NCI-H146 treated with DMSO at 0.1 percent for 48 hours (cell line): ENCODE measurements around the gene INO80D.
"Not testable (repeated sequence)": the region's sequence is repeated elsewhere in the genome, so short reads cannot be mapped to it uniquely, and the experiment has no call there.

ENCODE experiments used
- DNase-seq: peaks from one replicate; lab custom pipeline; 2025; ENCODE audit not compliant: unreplicated experiment; lab: John Stamatoyannopoulos, UW

INO80D gene

GRCh38 chr2:206085742-206086445 is at the start of gene INO80D:
Gene INO80D (minus strand): TSS chr2:206086174. CDS start chr2:206063016, 23,158 bp downstream.
- DNase-seq, result peak; percentile 74

- DNase-seq, result no peak
These were observed 41.7 kb upstream of the INO80D start for GRCh38 chr2:206127656-206128055.

- no peak for DNase-seq
These were observed 39.9 kb upstream of the INO80D start for GRCh38 chr2:206125901-206126300.

- DNase-seq, result not testable (repeated sequence)
These were observed 36.6 kb upstream of the INO80D start for GRCh38 chr2:206122569-206122968.

GRCh38 chr2:206116278-206116677 is 30.3 kb upstream of the INO80D start:
- no peak for DNase-seq

GRCh38 chr2:206115026-206115578 is 29.1 kb upstream of the INO80D start:
- no peak for DNase-seq

- DNase-seq, result no peak
These were observed 27.0 kb upstream of the INO80D start for GRCh38 chr2:206112846-206113547.

GRCh38 chr2:206112108-206112507 is 26.1 kb upstream of the INO80D start:
- DNase-seq, result no peak

GRCh38 chr2:206108713-206109112 is 22.7 kb upstream of the INO80D start:
- no peak for DNase-seq

- DNase-seq, result no peak
These were observed 19.6 kb upstream of the INO80D start for GRCh38 chr2:206105541-206105940.

GRCh38 chr2:206105038-206105437 is 19.1 kb upstream of the INO80D start:
- no peak for DNase-seq

GRCh38 chr2:206098872-206099271 is 12.9 kb upstream of the INO80D start:
- not testable (repeated sequence) for DNase-seq

GRCh38 chr2:206098471-206098870 is 12.5 kb upstream of the INO80D start:
- DNase-seq, result no peak

GRCh38 chr2:206096876-206097275 is 10.9 kb upstream of the INO80D start:
- DNase-seq, result no peak

GRCh38 chr2:206095536-206096332 is 9.8 kb upstream of the INO80D start:
- no peak for DNase-seq

GRCh38 chr2:206092297-206092696 is 6.3 kb upstream of the INO80D start:
- DNase-seq, result no peak

- DNase-seq, result no peak
These were observed 2.3 kb upstream of the INO80D start for GRCh38 chr2:206088248-206088647.

- DNase-seq, result peak; percentile 21
These were observed 859 bp upstream of the INO80D start for GRCh38 chr2:206086716-206087350.

GRCh38 chr2:206084870-206085741 is 868 bp downstream of the INO80D start:
- DNase-seq, result no peak

- peak; percentile 18 for DNase-seq
These were observed 1.5 kb downstream of the INO80D start for GRCh38 chr2:206084439-206084869.
